Measurements from ENCODE around the gene STK11IP. TPM values are rescaled to one million over a fixed set of nuclear protein-coding genes. Genes with fewer than 3 reads are reported as not detected.

STK11IP gene
- total and polyA plus RNA-seq, 2 of the 4 experiments (the other 2 are of a cell fraction), result 14.5 to 19.7 TPM

- no peak overlapping the region for H3K23ac ChIP-seq (ENCODE audit: low read depth, low read length)
- no peaks in the 10 kb centered on the region for H3K9me3 ChIP-seq (ENCODE audit: control insufficient read depth, insufficient read depth, low read length)
- H3K18ac ChIP-seq (ENCODE audit: low read depth, low read length), result no peak overlapping the region
- no peaks in the 10 kb centered on the region; the same call in 1 of the 2 replicates for H3K36me3 ChIP-seq (ENCODE audit: control insufficient read depth, insufficient read depth, low read length)
- H2BK20ac ChIP-seq (ENCODE audit: low read depth, low read length), result no peak overlapping the region
- no peak overlapping the region for H3K4me2 ChIP-seq (ENCODE audit: low read depth, low read length)
- dilution Hi-C loops (cut with HindIII; ENCODE audit: low sequenced_read_pairs, unreplicated experiment), result no loop called here
- H3K14ac ChIP-seq (replicated peaks; ENCODE audit: low read depth, low read length), result no peak overlapping the region
- no peaks in the 10 kb centered on the region; the same call in 1 of the 2 replicates for H3K4me1 ChIP-seq (ENCODE audit: control insufficient read depth, insufficient read depth, low read length)
- no peak overlapping the region for H3K27ac ChIP-seq (ENCODE audit: insufficient read depth, low read length)
- no peaks in the 10 kb centered on the region for H4K20me1 ChIP-seq (ENCODE audit: insufficient read depth, low read length)
- no peak overlapping the region for H3K56ac ChIP-seq (ENCODE audit: extremely low read depth, insufficient read depth, low read length)
- H2BK15ac ChIP-seq (ENCODE audit: low read depth, low read length), result no peak overlapping the region
- TF ChIP-seq NFE2L2 (IDR thresholded peaks at IDR 0.05; ENCODE audit: low read depth, low read length) (no peak), RFX5 (IDR thresholded peaks at IDR 0.05; ENCODE audit: low read depth, low read length) (no peak), RAD21 (IDR thresholded peaks at IDR 0.05; ENCODE audit: low read length) (no peak), MAFK (IDR thresholded peaks at IDR 0.05; ENCODE audit: low read depth, low read length) (no peak), CTCF (conservative IDR thresholded peaks at IDR 0.05; ENCODE audit: low read depth, low read length) (no peak), MXI1 (IDR thresholded peaks at IDR 0.05; ENCODE audit: borderline replicate concordance, low read depth, low read length) (no peak), BHLHE40 (IDR thresholded peaks at IDR 0.05; ENCODE audit: low read depth, low read length) (no peak), MAZ (IDR thresholded peaks at IDR 0.05; ENCODE audit: borderline replicate concordance, low read depth, low read length) (no peak), FOS (IDR thresholded peaks at IDR 0.05; ENCODE audit: low read depth, low read length) (no peak), CHD1 (IDR thresholded peaks at IDR 0.05; ENCODE audit: low read depth, low read length) (no peak), ELK1 (IDR thresholded peaks at IDR 0.05; ENCODE audit: borderline replicate concordance, low read depth, low read length) (no peak), POLR2A (IDR thresholded peaks at IDR 0.05; ENCODE audit: low read depth, low read length) (no peak), USF2 (IDR thresholded peaks at IDR 0.05; ENCODE audit: low read depth, low read length) (no peak), SMC3 (IDR thresholded peaks at IDR 0.05; ENCODE audit: low read depth, low read length) (no peak), RCOR1 (IDR thresholded peaks at IDR 0.05; ENCODE audit: insufficient replicate concordance, low read length) (no peak), CEBPB (IDR thresholded peaks at IDR 0.05; ENCODE audit: low read depth, low read length) (no peak)
- no peak overlapping the region for H2BK120ac ChIP-seq (ENCODE audit: low read depth, low read length)
- H2BK5ac ChIP-seq (ENCODE audit: low read depth, low read length, poor library complexity, severe bottlenecking), result no peak overlapping the region
- no peak overlapping the region for H4K91ac ChIP-seq (ENCODE audit: insufficient read depth, low read depth, low read length)
- ChIA-PET CTCF (no interaction called here), POLR2A (ENCODE audit: unreplicated experiment) (no interaction called here)
- H4K5ac ChIP-seq (ENCODE audit: low read depth, low read length), result no peak overlapping the region
- no peak overlapping the region for H3K4me3 ChIP-seq (ENCODE audit: insufficient read depth, low read depth, low read length)
- ATAC-seq (ENCODE audit: low read depth), result no peak
- H3K9ac ChIP-seq (ENCODE audit: low read depth, low read length), result no peak overlapping the region
- no peak overlapping the region for H2AK5ac ChIP-seq (ENCODE audit: low read depth, low read length)
- H3K4ac ChIP-seq (ENCODE audit: low read depth, low read length), result no peak overlapping the region
- no peak overlapping the region for H4K8ac ChIP-seq (ENCODE audit: low read depth in 2 of 2, low read length in 2 of 2)
- H3K9me1 ChIP-seq (ENCODE audit: insufficient read depth, low read length), result no peaks in the 10 kb centered on the region
- H2AK9ac ChIP-seq (replicated peaks; ENCODE audit: low read depth, low read length, poor library complexity), result peak overlapping the region; percentile 40
- in situ Hi-C loops (cut with MboI; ENCODE audit: low sequenced_read_pairs), result no loop called here
- BruUV-seq (replicated peaks), result no TSS peak
- no peaks in the 10 kb centered on the region for H3K27me3 ChIP-seq (ENCODE audit: control insufficient read depth, insufficient read depth, low read length)
- whole genome bisulfite sequencing, 2 experiments (ENCODE audit: extremely low coverage in 2 of 2, insufficient read length in 1 of 2), result 88% methylated on average over 9 of the region's 24 CpGs; no CpG with 5 or more reads in 1 of the 2 experiments
- H2AFZ ChIP-seq (replicated peaks; ENCODE audit: low read length, poor library complexity), result no peak overlapping the region
- H3K79me1 ChIP-seq (ENCODE audit: low read depth in 1 of 2, low read length in 2 of 2), result no peaks in the 10 kb centered on the region
- intact Hi-C loops (cut with micrococcal nuclease), result no loop called here
- DNase-seq, result no peak
Observed at GRCh38 chr2:219638948-219639755, 41.5 kb downstream of the STK11IP start.

Data from IMR-90 (cell line).